Gastrocnemius medialis (tissue), 4 donors: Measurements from ENCODE around the gene ADRA2A. TPM values are rescaled to one million over a fixed set of nuclear protein-coding genes. Genes with fewer than 3 reads are reported as not detected.
A peak's percentile ranks its signal among the peaks of the same experiment; 100 is the strongest.

Source experiments
- ATAC-seq, 2 donors: fragments of 150-250 bp; one replicate each; pipeline ENCODE4 v1.9.1; 2016
- DNase-seq, 2 donors: peaks; one replicate each; pipeline ENCODE4 v3.0.0-alpha.2; 2019
- H3K27ac ChIP-seq, 4 donors: fragments of 200-600 bp; sonication (generic); 1 replicate in 1 of 4; 2 replicates in 3 of 4; pipeline ENCODE4 v1.5.1; 2016 to 2018; ENCODE audit warnings: mild to moderate bottlenecking in 2 of 4, moderate library complexity in 1 of 4
- H3K27me3 ChIP-seq, 3 donors: fragments of 200-600 bp; sonication (generic) in 2 of 3; 1 replicate in 1 of 3; 2 replicates in 2 of 3; pipeline versions ENCODE4 v1.5.1 to v1.6.0; 2016 to 2019; ENCODE audit warnings: mild to moderate bottlenecking in 1 of 3, moderate library complexity in 1 of 3
- H3K36me3 ChIP-seq, 2 donors: fragments of 200-600 bp; sonication (generic) in 1 of 2; one replicate each; pipeline ENCODE4 v1.5.1; 2017 to 2018
- H3K4me1 ChIP-seq, 2 donors: fragments of 200-600 bp; sonication (generic) in 1 of 2; one replicate each; pipeline ENCODE4 v1.5.1; 2016 to 2017; ENCODE audit warnings: mild to moderate bottlenecking in 2 of 2
- H3K4me3 ChIP-seq, 4 donors: fragments of 200-600 bp; sonication (generic) in 3 of 4; 1 replicate in 1 of 4; 2 replicates in 3 of 4; pipeline ENCODE4 v1.5.1; 2016 to 2019; ENCODE audit warnings: mild to moderate bottlenecking in 2 of 4
- H3K9me3 ChIP-seq, 3 donors: fragments of 200-600 bp; sonication (generic) in 2 of 3; 1 replicate in 1 of 3; 2 replicates in 2 of 3; pipeline ENCODE4 v1.5.1; 2016 to 2019
- POLR2A ChIP-seq, 2 donors: fragments of 450-650 bp; IDR thresholded peaks; one replicate each; pipeline ENCODE4 v1.6.1; 2017; ENCODE audit warnings: antibody characterized with exemption in 2 of 2, mild to moderate bottlenecking in 2 of 2, moderate library complexity in 2 of 2
- in situ Hi-C, 4 donors: fragments of 200-750 bp; cut with MboI; loops; one replicate each; pipeline versions ENCODE4 v1.15.0 to v1.8.0; 2017; ENCODE audit warnings: low sequenced_read_pairs in 4 of 4
- intact Hi-C: fragments of 100-400 bp; cut with DNase I; formaldehyde crosslinking; loops from one replicate; pipeline ENCODE4 v1.15.1; 2023; ENCODE audit warnings: low total_unique reads
- total RNA-seq, 4 donors: library from RNA; depleted of rRNA; stranded (reverse); fragments of >200 nt; gene quantifications; one replicate each; pipeline versions ENCODE4 v1.1.0 to v1.2.3, GENCODE V29; 2016
- TF ChIP-seq, protein P1 (sequence below), 5 experiments: fragments of 450-650 bp in 3 of 5; fragments of 200-600 bp in 2 of 5; sonication (generic) in 2 of 5; IDR thresholded peaks in 4 of 5; conservative IDR thresholded peaks in 1 of 5; 1 replicate in 4 of 5; 2 replicates in 1 of 5; pipeline ENCODE4 v1.5.1; 2016 to 2019; ENCODE audit warnings: antibody characterized with exemption in 5 of 5, mild to moderate bottlenecking in 3 of 5, moderate library complexity in 3 of 5

ADRA2A gene
- total RNA-seq, 4 donors from 2014 or later = 0.19 to 0.94 (median 0.36) TPM

DNA sequence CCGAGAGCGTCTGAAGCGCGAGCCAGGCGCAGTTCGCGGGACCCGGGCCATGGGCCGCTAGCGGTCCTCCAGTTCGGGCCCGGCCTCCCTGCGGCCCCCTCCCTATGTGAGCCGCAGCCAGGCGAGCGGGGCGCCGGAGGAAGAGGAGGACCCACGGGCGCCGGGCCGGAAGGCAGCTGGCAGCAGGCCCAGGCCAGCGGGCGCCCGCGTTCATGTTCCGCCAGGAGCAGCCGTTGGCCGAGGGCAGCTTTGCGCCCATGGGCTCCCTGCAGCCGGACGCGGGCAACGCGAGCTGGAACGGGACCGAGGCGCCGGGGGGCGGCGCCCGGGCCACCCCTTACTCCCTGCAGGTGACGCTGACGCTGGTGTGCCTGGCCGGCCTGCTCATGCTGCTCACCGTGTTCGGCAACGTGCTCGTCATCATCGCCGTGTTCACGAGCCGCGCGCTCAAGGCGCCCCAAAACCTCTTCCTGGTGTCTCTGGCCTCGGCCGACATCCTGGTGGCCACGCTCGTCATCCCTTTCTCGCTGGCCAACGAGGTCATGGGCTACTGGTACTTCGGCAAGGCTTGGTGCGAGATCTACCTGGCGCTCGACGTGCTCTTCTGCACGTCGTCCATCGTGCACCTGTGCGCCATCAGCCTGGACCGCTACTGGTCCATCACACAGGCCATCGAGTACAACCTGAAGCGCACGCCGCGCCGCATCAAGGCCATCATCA, 1.1 kb downstream of the ADRA2A start:
- in situ Hi-C loops = loop anchor here in 3 of 4 donors (25.0 kb wide), 2 partner anchors 284 to 534 kb away; no protein-coding TSS in a partner anchor
- Histone ChIP-seq H3K4me1 (peaks cover 0 to 21% of the 10 kb centered on the region in 2 donors), H3K27me3 (peaks cover 45 to 49% (median 47%) of the 10 kb centered on the region in 3 donors), H3K4me3 (peak overlapping the region; percentile 46 to 79 (median 57)), H3K36me3 (no peaks in the 10 kb centered on the region), H3K9me3 (no peaks in the 10 kb centered on the region), H3K27ac (no peak overlapping the region)
- ATAC-seq (no peak), DNase-seq (no peak)
- TF ChIP-seq, protein P1, sequence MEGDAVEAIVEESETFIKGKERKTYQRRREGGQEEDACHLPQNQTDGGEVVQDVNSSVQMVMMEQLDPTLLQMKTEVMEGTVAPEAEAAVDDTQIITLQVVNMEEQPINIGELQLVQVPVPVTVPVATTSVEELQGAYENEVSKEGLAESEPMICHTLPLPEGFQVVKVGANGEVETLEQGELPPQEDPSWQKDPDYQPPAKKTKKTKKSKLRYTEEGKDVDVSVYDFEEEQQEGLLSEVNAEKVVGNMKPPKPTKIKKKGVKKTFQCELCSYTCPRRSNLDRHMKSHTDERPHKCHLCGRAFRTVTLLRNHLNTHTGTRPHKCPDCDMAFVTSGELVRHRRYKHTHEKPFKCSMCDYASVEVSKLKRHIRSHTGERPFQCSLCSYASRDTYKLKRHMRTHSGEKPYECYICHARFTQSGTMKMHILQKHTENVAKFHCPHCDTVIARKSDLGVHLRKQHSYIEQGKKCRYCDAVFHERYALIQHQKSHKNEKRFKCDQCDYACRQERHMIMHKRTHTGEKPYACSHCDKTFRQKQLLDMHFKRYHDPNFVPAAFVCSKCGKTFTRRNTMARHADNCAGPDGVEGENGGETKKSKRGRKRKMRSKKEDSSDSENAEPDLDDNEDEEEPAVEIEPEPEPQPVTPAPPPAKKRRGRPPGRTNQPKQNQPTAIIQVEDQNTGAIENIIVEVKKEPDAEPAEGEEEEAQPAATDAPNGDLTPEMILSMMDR (IDR thresholded peaks at IDR 0.05 in 4 of 5, conservative IDR thresholded peaks at IDR 0.05 in 1 of 5) = no peak
- no peak for TF ChIP-seq POLR2A (IDR thresholded peaks at IDR 0.05)
- intact Hi-C loops = no loop called here

GRCh38 chr10:111078505-111079185, 1.8 kb downstream of the ADRA2A start:
- no peaks in the 10 kb centered on the region for H3K9me3 ChIP-seq
- in situ Hi-C loops (loop anchor here in 3 of 4 donors (25.0 kb wide), 2 partner anchors 284 to 534 kb away; no protein-coding TSS in a partner anchor), intact Hi-C loops (no loop called here)
- peaks cover 0 to 21% of the 10 kb centered on the region in 2 donors for H3K4me1 ChIP-seq
- H3K27ac ChIP-seq = no peak overlapping the region
- peaks cover 38 to 47% (median 44%) of the 10 kb centered on the region in 3 donors for H3K27me3 ChIP-seq
- no peaks in the 10 kb centered on the region for H3K36me3 ChIP-seq
- TF ChIP-seq, protein P1 (IDR thresholded peaks at IDR 0.05 in 4 of 5, conservative IDR thresholded peaks at IDR 0.05 in 1 of 5) = no peak
- TF ChIP-seq POLR2A (IDR thresholded peaks at IDR 0.05) = no peak
- ATAC-seq (no peak), DNase-seq (no peak)
- H3K4me3 ChIP-seq = peak overlapping the region in 1 of 4 donors; percentile 52

GRCh38 chr10:111079241-111079760, 2.5 kb downstream of the ADRA2A start:
- Histone ChIP-seq H3K9me3 (no peaks in the 10 kb centered on the region), H3K4me1 (peaks cover 0 to 21% of the 10 kb centered on the region in 2 donors), H3K27ac (no peak overlapping the region), H3K36me3 (no peaks in the 10 kb centered on the region), H3K27me3 (peaks cover 33 to 44% (median 38%) of the 10 kb centered on the region in 3 donors), H3K4me3 (no peak overlapping the region)
- in situ Hi-C loops (loop anchor here in 3 of 4 donors (25.0 kb wide), 2 partner anchors 283 to 533 kb away; no protein-coding TSS in a partner anchor), intact Hi-C loops (no loop called here)
- no peak for DNase-seq
- TF ChIP-seq, protein P1 (IDR thresholded peaks at IDR 0.05 in 4 of 5, conservative IDR thresholded peaks at IDR 0.05 in 1 of 5) = no peak
- TF ChIP-seq POLR2A (IDR thresholded peaks at IDR 0.05) = no peak
- no peak for ATAC-seq

- TF ChIP-seq, protein P1 (IDR thresholded peaks at IDR 0.05 in 4 of 5, conservative IDR thresholded peaks at IDR 0.05 in 1 of 5) = no peak
- TF ChIP-seq POLR2A (IDR thresholded peaks at IDR 0.05) = no peak
- Histone ChIP-seq H3K4me3 (no peak overlapping the region), H3K4me1 (peaks cover 0 to 21% of the 10 kb centered on the region in 2 donors), H3K27ac (no peak overlapping the region), H3K9me3 (no peaks in the 10 kb centered on the region), H3K27me3 (peaks cover 30 to 39% (median 33%) of the 10 kb centered on the region in 3 donors), H3K36me3 (no peaks in the 10 kb centered on the region)
- DNase-seq = no peak
- in situ Hi-C loops = loop anchor here in 3 of 4 donors (25.0 kb wide), 2 partner anchors 283 to 533 kb away; no protein-coding TSS in a partner anchor
- intact Hi-C loops = no loop called here
- no peak for ATAC-seq
Observed at GRCh38 chr10:111079781-111080180, 3.0 kb downstream of the ADRA2A start.
